ENCODE measurements around the gene RBFOX2.
"Not testable (repeated sequence)": the region's sequence is repeated elsewhere in the genome, so short reads cannot be mapped to it uniquely, and the experiment has no call there.

RBFOX2 gene

GRCh38 chr22:36008565-36008964 is 20.1 kb downstream of the RBFOX2 start:
- no peak for DNase-seq (ENCODE audit: low read depth)

- no peak for DNase-seq (ENCODE audit: low read depth)
These were observed 20.5 kb downstream of the RBFOX2 start for GRCh38 chr22:36008131-36008530.

- no peak for DNase-seq (ENCODE audit: low read depth)
These were observed 24.5 kb downstream of the RBFOX2 start for GRCh38 chr22:36003972-36004674.

- no peak for DNase-seq (ENCODE audit: low read depth)
These were observed 25.8 kb downstream of the RBFOX2 start for GRCh38 chr22:36002718-36003260.

- DNase-seq (ENCODE audit: low read depth) = no peak
These were observed 26.5 kb downstream of the RBFOX2 start for GRCh38 chr22:36002084-36002483.

- DNase-seq (ENCODE audit: low read depth) = no peak
These were observed 29.9 kb downstream of the RBFOX2 start for GRCh38 chr22:35998748-35999147.

- no peak for DNase-seq (ENCODE audit: low read depth)
These were observed 31.2 kb downstream of the RBFOX2 start for GRCh38 chr22:35997438-35997837.

- DNase-seq (ENCODE audit: low read depth) = no peak
These were observed 32.0 kb downstream of the RBFOX2 start for GRCh38 chr22:35996596-35996995.

- no peak for DNase-seq (ENCODE audit: low read depth)
These were observed 32.9 kb downstream of the RBFOX2 start for GRCh38 chr22:35995772-35996171.

- DNase-seq (ENCODE audit: low read depth) = no peak
These were observed 33.3 kb downstream of the RBFOX2 start for GRCh38 chr22:35995348-35995747.

- DNase-seq (ENCODE audit: low read depth) = not testable (repeated sequence)
These were observed 34.9 kb downstream of the RBFOX2 start for GRCh38 chr22:35993727-35994126.

- no peak for DNase-seq (ENCODE audit: low read depth)
These were observed 35.4 kb downstream of the RBFOX2 start for GRCh38 chr22:35993048-35993714.

GRCh38 chr22:35991168-35991567 is 37.5 kb downstream of the RBFOX2 start:
- no peak for DNase-seq (ENCODE audit: low read depth)

- no peak for DNase-seq (ENCODE audit: low read depth)
These were observed 40.6 kb downstream of the RBFOX2 start for GRCh38 chr22:35988030-35988429.

- no peak for DNase-seq (ENCODE audit: low read depth)
These were observed 41.1 kb downstream of the RBFOX2 start for GRCh38 chr22:35987487-35987886.

GRCh38 chr22:35986088-35986487 is 42.5 kb downstream of the RBFOX2 start:
- no peak for DNase-seq (ENCODE audit: low read depth)

- DNase-seq (ENCODE audit: low read depth) = no peak
These were observed 43.3 kb downstream of the RBFOX2 start for GRCh38 chr22:35985371-35985770.

GRCh38 chr22:35984183-35985175 is 44.1 kb downstream of the RBFOX2 start:
- no peak for DNase-seq (ENCODE audit: low read depth)

- no peak for DNase-seq (ENCODE audit: low read depth)
These were observed 46.7 kb downstream of the RBFOX2 start for GRCh38 chr22:35981900-35982299.

- no peak for DNase-seq (ENCODE audit: low read depth)
These were observed 49.7 kb downstream of the RBFOX2 start for GRCh38 chr22:35978889-35979288.

- no peak for DNase-seq (ENCODE audit: low read depth)
These were observed 50.4 kb downstream of the RBFOX2 start for GRCh38 chr22:35978201-35978600.

- DNase-seq (ENCODE audit: low read depth) = no peak
These were observed 51.5 kb downstream of the RBFOX2 start for GRCh38 chr22:35977136-35977535.
